ENCODE results near the gene KIF6. TPM values are rescaled to one million over a fixed set of nuclear protein-coding genes. Genes with fewer than 3 reads are reported as not detected.

Gene KIF6
- total and polyA plus RNA-seq, 2 of the 8 experiments (the other 6 are each of a cell fraction or from before 2014, with no cell fraction given): 0.53 to 0.65 TPM

DNA sequence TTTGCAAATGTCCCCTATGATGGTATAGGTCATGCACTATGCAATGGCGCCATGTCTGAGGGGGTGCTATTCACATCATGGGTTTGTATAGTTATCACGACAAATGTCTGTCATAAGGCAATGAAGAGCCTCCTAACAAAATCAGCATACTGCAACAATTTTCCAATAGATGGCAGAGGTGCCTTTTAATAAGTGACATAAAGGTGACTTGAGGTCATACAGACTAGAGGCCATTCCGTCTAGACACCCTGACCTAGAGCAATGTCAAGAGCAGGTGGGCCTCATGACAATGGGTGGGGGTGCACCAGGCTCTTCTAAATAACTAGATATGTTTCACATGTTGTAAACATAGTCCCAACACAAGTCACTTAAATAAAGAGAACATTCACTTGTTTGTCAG is 107.7 kb downstream of the KIF6 start (continued):
- TF ChIP-seq, protein P1, sequence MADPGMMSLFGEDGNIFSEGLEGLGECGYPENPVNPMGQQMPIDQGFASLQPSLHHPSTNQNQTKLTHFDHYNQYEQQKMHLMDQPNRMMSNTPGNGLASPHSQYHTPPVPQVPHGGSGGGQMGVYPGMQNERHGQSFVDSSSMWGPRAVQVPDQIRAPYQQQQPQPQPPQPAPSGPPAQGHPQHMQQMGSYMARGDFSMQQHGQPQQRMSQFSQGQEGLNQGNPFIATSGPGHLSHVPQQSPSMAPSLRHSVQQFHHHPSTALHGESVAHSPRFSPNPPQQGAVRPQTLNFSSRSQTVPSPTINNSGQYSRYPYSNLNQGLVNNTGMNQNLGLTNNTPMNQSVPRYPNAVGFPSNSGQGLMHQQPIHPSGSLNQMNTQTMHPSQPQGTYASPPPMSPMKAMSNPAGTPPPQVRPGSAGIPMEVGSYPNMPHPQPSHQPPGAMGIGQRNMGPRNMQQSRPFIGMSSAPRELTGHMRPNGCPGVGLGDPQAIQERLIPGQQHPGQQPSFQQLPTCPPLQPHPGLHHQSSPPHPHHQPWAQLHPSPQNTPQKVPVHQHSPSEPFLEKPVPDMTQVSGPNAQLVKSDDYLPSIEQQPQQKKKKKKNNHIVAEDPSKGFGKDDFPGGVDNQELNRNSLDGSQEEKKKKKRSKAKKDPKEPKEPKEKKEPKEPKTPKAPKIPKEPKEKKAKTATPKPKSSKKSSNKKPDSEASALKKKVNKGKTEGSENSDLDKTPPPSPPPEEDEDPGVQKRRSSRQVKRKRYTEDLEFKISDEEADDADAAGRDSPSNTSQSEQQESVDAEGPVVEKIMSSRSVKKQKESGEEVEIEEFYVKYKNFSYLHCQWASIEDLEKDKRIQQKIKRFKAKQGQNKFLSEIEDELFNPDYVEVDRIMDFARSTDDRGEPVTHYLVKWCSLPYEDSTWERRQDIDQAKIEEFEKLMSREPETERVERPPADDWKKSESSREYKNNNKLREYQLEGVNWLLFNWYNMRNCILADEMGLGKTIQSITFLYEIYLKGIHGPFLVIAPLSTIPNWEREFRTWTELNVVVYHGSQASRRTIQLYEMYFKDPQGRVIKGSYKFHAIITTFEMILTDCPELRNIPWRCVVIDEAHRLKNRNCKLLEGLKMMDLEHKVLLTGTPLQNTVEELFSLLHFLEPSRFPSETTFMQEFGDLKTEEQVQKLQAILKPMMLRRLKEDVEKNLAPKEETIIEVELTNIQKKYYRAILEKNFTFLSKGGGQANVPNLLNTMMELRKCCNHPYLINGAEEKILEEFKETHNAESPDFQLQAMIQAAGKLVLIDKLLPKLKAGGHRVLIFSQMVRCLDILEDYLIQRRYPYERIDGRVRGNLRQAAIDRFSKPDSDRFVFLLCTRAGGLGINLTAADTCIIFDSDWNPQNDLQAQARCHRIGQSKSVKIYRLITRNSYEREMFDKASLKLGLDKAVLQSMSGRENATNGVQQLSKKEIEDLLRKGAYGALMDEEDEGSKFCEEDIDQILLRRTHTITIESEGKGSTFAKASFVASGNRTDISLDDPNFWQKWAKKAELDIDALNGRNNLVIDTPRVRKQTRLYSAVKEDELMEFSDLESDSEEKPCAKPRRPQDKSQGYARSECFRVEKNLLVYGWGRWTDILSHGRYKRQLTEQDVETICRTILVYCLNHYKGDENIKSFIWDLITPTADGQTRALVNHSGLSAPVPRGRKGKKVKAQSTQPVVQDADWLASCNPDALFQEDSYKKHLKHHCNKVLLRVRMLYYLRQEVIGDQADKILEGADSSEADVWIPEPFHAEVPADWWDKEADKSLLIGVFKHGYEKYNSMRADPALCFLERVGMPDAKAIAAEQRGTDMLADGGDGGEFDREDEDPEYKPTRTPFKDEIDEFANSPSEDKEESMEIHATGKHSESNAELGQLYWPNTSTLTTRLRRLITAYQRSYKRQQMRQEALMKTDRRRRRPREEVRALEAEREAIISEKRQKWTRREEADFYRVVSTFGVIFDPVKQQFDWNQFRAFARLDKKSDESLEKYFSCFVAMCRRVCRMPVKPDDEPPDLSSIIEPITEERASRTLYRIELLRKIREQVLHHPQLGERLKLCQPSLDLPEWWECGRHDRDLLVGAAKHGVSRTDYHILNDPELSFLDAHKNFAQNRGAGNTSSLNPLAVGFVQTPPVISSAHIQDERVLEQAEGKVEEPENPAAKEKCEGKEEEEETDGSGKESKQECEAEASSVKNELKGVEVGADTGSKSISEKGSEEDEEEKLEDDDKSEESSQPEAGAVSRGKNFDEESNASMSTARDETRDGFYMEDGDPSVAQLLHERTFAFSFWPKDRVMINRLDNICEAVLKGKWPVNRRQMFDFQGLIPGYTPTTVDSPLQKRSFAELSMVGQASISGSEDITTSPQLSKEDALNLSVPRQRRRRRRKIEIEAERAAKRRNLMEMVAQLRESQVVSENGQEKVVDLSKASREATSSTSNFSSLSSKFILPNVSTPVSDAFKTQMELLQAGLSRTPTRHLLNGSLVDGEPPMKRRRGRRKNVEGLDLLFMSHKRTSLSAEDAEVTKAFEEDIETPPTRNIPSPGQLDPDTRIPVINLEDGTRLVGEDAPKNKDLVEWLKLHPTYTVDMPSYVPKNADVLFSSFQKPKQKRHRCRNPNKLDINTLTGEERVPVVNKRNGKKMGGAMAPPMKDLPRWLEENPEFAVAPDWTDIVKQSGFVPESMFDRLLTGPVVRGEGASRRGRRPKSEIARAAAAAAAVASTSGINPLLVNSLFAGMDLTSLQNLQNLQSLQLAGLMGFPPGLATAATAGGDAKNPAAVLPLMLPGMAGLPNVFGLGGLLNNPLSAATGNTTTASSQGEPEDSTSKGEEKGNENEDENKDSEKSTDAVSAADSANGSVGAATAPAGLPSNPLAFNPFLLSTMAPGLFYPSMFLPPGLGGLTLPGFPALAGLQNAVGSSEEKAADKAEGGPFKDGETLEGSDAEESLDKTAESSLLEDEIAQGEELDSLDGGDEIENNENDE (IDR thresholded peaks at IDR 0.05; ENCODE audit: insufficient replicate concordance, low read length): no peak
- TF ChIP-seq RFX5 (IDR thresholded peaks at IDR 0.05; ENCODE audit: borderline replicate concordance, low read depth, low read length): no peak
- no peak for TF ChIP-seq CHD2 (IDR thresholded peaks at IDR 0.05; ENCODE audit: low read length)
- TF ChIP-seq TCF12 (IDR thresholded peaks at IDR 0.05; ENCODE audit: low read depth, low read length): no peak
- TF ChIP-seq CBX5 (IDR thresholded peaks at IDR 0.05; ENCODE audit: low read depth, low read length): no peak

Data from H1 (cell line).